Keratinocyte (primary cell): ENCODE measurements around the gene ARPC5L. TPM values are rescaled to one million over a fixed set of nuclear protein-coding genes. Genes with fewer than 3 reads are reported as not detected.

ENCODE experiments used
- DNase-seq: peaks from one replicate; pipeline ENCODE4 v3.0.0-alpha.2; 2011; ENCODE audit warnings: low read depth, missing footprints, low spot score
- FAIRE-seq: peaks from 2 replicates; lab custom pipeline; 2011; peaks lifted over from hg19 to GRCh38; lab: Jason Lieb, UNC
- H2AFZ ChIP-seq: 2 replicates; pipeline ENCODE4 v1.6.0; 2012; ENCODE audit warnings: low read length, control low read depth, inconsistent platforms; ENCODE audit not compliant: control insufficient read depth
- H3K27ac ChIP-seq: 2 replicates; pipeline ENCODE4 v1.5.1; 2011; ENCODE audit warnings: low read length; ENCODE audit not compliant: control insufficient read depth, insufficient read depth
- H3K27me3 ChIP-seq: 3 replicates; pipeline ENCODE4 v1.6.0; 2011; ENCODE audit warnings: low read length; ENCODE audit not compliant: control insufficient read depth, insufficient read depth; ENCODE audit errors: extremely low read depth
- H3K36me3 ChIP-seq, 2 experiments: 2 replicates in 1 of 2; 3 replicates in 1 of 2; pipeline ENCODE4 v1.5.1; 2011; ENCODE audit warnings: low read length in 2 of 2, mild to moderate bottlenecking in 1 of 2; ENCODE audit not compliant: control insufficient read depth in 2 of 2, insufficient read depth in 2 of 2; ENCODE audit errors: extremely low read depth in 1 of 2
- H3K4me1 ChIP-seq: 3 replicates; pipeline ENCODE4 v1.5.1; 2011; ENCODE audit warnings: low read length; ENCODE audit not compliant: control insufficient read depth, insufficient read depth; ENCODE audit errors: extremely low read depth
- H3K4me2 ChIP-seq: 3 replicates; pipeline ENCODE4 v1.6.0; 2011; ENCODE audit warnings: low read depth, low read length; ENCODE audit not compliant: control insufficient read depth, insufficient read depth; ENCODE audit errors: extremely low read depth
- H3K4me3 ChIP-seq, 3 experiments: fragments of 200-600 bp in 1 of 3; sonication (generic) in 1 of 3; 2 replicates in 2 of 3; 3 replicates in 1 of 3; pipeline ENCODE4 v1.5.1; 2011 to 2016; ENCODE audit warnings: low read length in 3 of 3, mild to moderate bottlenecking in 3 of 3, control low read depth in 2 of 3, inconsistent platforms in 1 of 3, low read depth in 1 of 3, mixed read lengths in 1 of 3, mixed run types in 1 of 3, moderate library complexity in 1 of 3; ENCODE audit not compliant: control insufficient read depth in 2 of 3, insufficient read depth in 2 of 3; ENCODE audit errors: extremely low read depth in 1 of 3
- H3K79me2 ChIP-seq: 2 replicates; pipeline ENCODE4 v1.6.0; 2012; ENCODE audit warnings: low read length; ENCODE audit not compliant: control insufficient read depth, insufficient read depth
- H3K9ac ChIP-seq: 3 replicates; pipeline ENCODE4 v1.6.0; 2011; ENCODE audit warnings: low read length; ENCODE audit not compliant: control insufficient read depth, insufficient read depth; ENCODE audit errors: extremely low read depth
- H3K9me1 ChIP-seq: 3 replicates; pipeline ENCODE4 v1.6.0; 2011; ENCODE audit warnings: low read length; ENCODE audit not compliant: control insufficient read depth, insufficient read depth; ENCODE audit errors: extremely low read depth
- H3K9me3 ChIP-seq: 2 replicates; pipeline ENCODE4 v1.5.1; 2012; ENCODE audit warnings: low read depth, low read length; ENCODE audit not compliant: control insufficient read depth
- H4K20me1 ChIP-seq: 3 replicates; pipeline ENCODE4 v1.6.0; 2011; ENCODE audit warnings: low read length; ENCODE audit not compliant: control insufficient read depth, insufficient read depth; ENCODE audit errors: extremely low read depth
- EZH2 ChIP-seq: IDR thresholded peaks from one replicate; pipeline ENCODE4 v1.6.1; 2012; ENCODE audit warnings: inconsistent platforms, mild to moderate bottlenecking, low read length, moderate library complexity
- dilution Hi-C: fragments of 300-500 bp; cut with MboI; formaldehyde crosslinking; loops from one replicate; pipeline ENCODE4 v1.7.0; 2020; ENCODE audit warnings: low sequenced_read_pairs; ENCODE audit not compliant: extremely low pct_ligation_motif_present
- polyA plus RNA-seq, 5 experiments: library from polyadenylated mRNA; depleted of rRNA in 3 of 5; stranded (reverse) in 3 of 5; stranded (forward) in 1 of 5; unstranded in 1 of 5; fragments of >200 nt; gene quantifications; 1 replicate in 1 of 5; 2 replicates in 3 of 5; 3 replicates in 1 of 5; pipeline versions ENCODE4 v1.2.1 to v1.2.3, GENCODE V29; 2011 to 2012; ENCODE audit warnings: missing spikeins in 2 of 5, low read depth in 1 of 5, low replicate concordance in 1 of 5
- TF ChIP-seq, protein P1 (sequence below), 3 experiments: IDR thresholded peaks in 1 of 3; conservative IDR thresholded peaks in 1 of 3; optimal IDR thresholded peaks in 1 of 3; 2 replicates in 2 of 3; 3 replicates in 1 of 3; pipeline versions ENCODE3 to v1.5.1; 2011; ENCODE audit warnings: low read length in 3 of 3, mild to moderate bottlenecking in 3 of 3, moderate library complexity in 2 of 3, control low read depth in 1 of 3, inconsistent platforms in 1 of 3; ENCODE audit not compliant: insufficient read depth in 2 of 3; ENCODE audit errors: extremely low read depth in 1 of 3

The ARPC5L gene
- polyA plus RNA-seq, 1 donor (not counting 4 experiments of a cell fraction or from before 2014, with no cell fraction given) = 102 TPM

DNA sequence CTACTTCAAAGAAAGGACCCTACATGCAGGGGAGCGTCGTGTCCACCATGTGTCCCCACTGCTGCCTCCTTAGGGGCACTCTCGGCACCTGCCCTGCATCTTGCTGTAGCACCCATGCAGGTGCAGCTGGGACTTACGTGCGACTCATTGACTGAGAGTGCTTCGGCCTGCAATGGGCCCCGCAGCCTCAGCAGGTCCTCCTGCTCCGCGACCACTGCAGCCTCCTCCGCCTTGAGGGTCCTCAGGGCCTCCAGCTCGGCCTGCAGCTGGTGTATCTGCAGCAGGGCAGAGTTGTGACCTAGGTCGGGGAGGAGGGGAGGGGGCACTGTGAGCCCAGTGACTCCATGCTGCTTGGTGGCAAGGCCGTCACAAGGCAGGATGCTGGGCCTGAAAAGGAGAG lies 27.1 kb downstream of the ARPC5L start:
- DNase-seq = no peak
- Histone ChIP-seq H2AFZ (no peak overlapping the region), H3K4me1 (no peaks in the 10 kb centered on the region), H3K4me2 (no peak overlapping the region), H3K36me3 (peaks cover 17 to 21% of the 10 kb centered on the region in 2 experiments), H3K9ac (no peak overlapping the region), H3K27ac (no peak overlapping the region), H3K9me3 (no peaks in the 10 kb centered on the region), H3K79me2 (no peaks in the 10 kb centered on the region), H4K20me1 (no peaks in the 10 kb centered on the region), H3K9me1 (no peaks in the 10 kb centered on the region), H3K27me3 (no peaks in the 10 kb centered on the region), H3K4me3 (no peak overlapping the region)
- FAIRE-seq = no peak
- dilution Hi-C loops = no loop called here
- TF ChIP-seq EZH2 = no peak
- TF ChIP-seq, protein P1, sequence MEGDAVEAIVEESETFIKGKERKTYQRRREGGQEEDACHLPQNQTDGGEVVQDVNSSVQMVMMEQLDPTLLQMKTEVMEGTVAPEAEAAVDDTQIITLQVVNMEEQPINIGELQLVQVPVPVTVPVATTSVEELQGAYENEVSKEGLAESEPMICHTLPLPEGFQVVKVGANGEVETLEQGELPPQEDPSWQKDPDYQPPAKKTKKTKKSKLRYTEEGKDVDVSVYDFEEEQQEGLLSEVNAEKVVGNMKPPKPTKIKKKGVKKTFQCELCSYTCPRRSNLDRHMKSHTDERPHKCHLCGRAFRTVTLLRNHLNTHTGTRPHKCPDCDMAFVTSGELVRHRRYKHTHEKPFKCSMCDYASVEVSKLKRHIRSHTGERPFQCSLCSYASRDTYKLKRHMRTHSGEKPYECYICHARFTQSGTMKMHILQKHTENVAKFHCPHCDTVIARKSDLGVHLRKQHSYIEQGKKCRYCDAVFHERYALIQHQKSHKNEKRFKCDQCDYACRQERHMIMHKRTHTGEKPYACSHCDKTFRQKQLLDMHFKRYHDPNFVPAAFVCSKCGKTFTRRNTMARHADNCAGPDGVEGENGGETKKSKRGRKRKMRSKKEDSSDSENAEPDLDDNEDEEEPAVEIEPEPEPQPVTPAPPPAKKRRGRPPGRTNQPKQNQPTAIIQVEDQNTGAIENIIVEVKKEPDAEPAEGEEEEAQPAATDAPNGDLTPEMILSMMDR (optimal IDR thresholded peaks at IDR 0.05 in 1 of 3, IDR thresholded peaks at IDR 0.05 in 1 of 3, conservative IDR thresholded peaks at IDR 0.05 in 1 of 3; ENCODE audit: extremely low read depth in 1 of 3, insufficient read depth in 2 of 3, low read length in 3 of 3) = no peak

DNA sequence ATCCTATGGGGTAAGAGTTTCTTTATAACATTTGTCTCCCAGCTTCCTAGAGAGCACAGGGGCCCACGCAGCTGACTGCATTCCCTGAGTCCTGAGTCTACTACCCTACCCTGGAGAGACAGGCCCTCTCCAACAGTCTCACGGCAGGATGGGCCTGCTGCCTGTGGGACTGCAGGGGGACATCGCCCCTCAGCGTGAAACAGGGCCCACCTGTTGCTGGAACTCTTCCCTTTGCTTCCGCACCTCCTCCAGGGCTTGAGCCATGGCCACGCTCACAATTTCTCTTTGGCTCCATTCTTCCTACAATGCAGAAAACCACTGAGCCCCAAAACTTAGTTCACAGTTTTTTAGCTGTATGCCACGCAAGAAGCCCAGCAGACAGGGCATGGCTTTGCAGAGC lies 28.2 kb downstream of the ARPC5L start:
- Histone ChIP-seq H3K9ac (no peak overlapping the region), H3K79me2 (no peaks in the 10 kb centered on the region), H3K27ac (no peak overlapping the region), H2AFZ (no peak overlapping the region), H3K4me2 (no peak overlapping the region), H3K4me1 (no peaks in the 10 kb centered on the region), H3K9me1 (no peaks in the 10 kb centered on the region), H3K36me3 (peaks cover 19 to 21% of the 10 kb centered on the region in 2 experiments), H3K9me3 (no peaks in the 10 kb centered on the region), H4K20me1 (no peaks in the 10 kb centered on the region), H3K4me3 (no peak overlapping the region), H3K27me3 (no peaks in the 10 kb centered on the region)
- no peak for TF ChIP-seq EZH2
- TF ChIP-seq, protein P1 (optimal IDR thresholded peaks at IDR 0.05 in 1 of 3, IDR thresholded peaks at IDR 0.05 in 1 of 3, conservative IDR thresholded peaks at IDR 0.05 in 1 of 3; ENCODE audit: extremely low read depth in 1 of 3, insufficient read depth in 2 of 3, low read length in 3 of 3) = no peak
- dilution Hi-C loops = no loop called here
- FAIRE-seq (no peak), DNase-seq (no peak)
